Retinal pigment epithelial cell (primary cell): ENCODE results near the gene GPR160.

Source experiments
- DNase-seq: peaks from one replicate; pipeline ENCODE4 v3.0.0-alpha.2; 2010; ENCODE audit warnings: low read depth
- H3K4me3 ChIP-seq: 2 replicates; pipeline ENCODE4 v1.5.1; 2011; ENCODE audit warnings: mild to moderate bottlenecking, low read length, control low read depth, moderate library complexity
- TF ChIP-seq, protein P1 (sequence below): conservative IDR thresholded peaks from 2 replicates; pipeline ENCODE4 v1.5.1; 2011; ENCODE audit warnings: low read depth, low read length, control low read depth, inconsistent platforms

Gene GPR160

GRCh38 chr3:170132335-170132734, 94.5 kb downstream of the GPR160 start:
- DNase-seq, result no peak
- no peak overlapping the region for H3K4me3 ChIP-seq
- TF ChIP-seq, protein P1, sequence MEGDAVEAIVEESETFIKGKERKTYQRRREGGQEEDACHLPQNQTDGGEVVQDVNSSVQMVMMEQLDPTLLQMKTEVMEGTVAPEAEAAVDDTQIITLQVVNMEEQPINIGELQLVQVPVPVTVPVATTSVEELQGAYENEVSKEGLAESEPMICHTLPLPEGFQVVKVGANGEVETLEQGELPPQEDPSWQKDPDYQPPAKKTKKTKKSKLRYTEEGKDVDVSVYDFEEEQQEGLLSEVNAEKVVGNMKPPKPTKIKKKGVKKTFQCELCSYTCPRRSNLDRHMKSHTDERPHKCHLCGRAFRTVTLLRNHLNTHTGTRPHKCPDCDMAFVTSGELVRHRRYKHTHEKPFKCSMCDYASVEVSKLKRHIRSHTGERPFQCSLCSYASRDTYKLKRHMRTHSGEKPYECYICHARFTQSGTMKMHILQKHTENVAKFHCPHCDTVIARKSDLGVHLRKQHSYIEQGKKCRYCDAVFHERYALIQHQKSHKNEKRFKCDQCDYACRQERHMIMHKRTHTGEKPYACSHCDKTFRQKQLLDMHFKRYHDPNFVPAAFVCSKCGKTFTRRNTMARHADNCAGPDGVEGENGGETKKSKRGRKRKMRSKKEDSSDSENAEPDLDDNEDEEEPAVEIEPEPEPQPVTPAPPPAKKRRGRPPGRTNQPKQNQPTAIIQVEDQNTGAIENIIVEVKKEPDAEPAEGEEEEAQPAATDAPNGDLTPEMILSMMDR, result no peak
